NB4 (cell line): ENCODE measurements around the gene PPP1CA.

Experiments
- DNase-seq: peaks from one replicate; pipeline ENCODE4 v3.0.0; 2010; ENCODE audit warnings: low read depth
- H3K4me3 ChIP-seq: one replicate; pipeline ENCODE4 v1.5.1; 2011; ENCODE audit warnings: mild to moderate bottlenecking, low read depth, low read length, moderate library complexity
- MYC ChIP-seq: IDR thresholded peaks from 2 replicates; pipeline ENCODE4 v1.6.1; 2011; ENCODE audit warnings: low read depth, low read length
- POLR2A ChIP-seq: IDR thresholded peaks from 2 replicates; pipeline ENCODE4 v1.6.1; 2011; ENCODE audit warnings: mild to moderate bottlenecking; ENCODE audit not compliant: insufficient read length; ENCODE audit errors: extremely low read depth
- TF ChIP-seq, protein P1 (sequence below): IDR thresholded peaks from one replicate; pipeline ENCODE4 v1.5.1; 2012; ENCODE audit warnings: low read depth, low read length
- TF ChIP-seq, protein P2 (sequence below): IDR thresholded peaks from 2 replicates; pipeline ENCODE4 v1.6.1; 2011; ENCODE audit warnings: low read depth, low read length

PPP1CA gene

DNA sequence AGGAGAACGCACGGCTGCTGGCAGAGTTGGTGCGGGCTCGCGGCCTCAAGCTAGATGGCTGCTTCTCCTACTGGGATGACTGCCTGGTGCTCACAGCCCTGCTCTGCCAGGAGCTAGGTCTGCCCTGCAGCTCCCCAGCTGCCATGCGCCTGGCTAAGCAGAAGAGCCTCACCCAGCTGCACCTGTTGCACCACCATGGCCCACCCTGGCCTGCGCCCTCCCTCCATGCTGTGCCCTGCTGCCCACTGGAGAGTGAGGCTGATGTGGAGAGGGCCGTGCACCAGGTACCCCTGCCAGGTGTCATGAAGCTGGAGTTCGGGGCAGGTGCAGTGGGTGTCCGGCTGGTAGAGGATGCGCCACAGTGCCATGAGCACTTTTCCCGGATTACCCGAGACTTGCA is 21.8 kb upstream of the PPP1CA start:
- DNase-seq: no peak
- TF ChIP-seq, protein P1, sequence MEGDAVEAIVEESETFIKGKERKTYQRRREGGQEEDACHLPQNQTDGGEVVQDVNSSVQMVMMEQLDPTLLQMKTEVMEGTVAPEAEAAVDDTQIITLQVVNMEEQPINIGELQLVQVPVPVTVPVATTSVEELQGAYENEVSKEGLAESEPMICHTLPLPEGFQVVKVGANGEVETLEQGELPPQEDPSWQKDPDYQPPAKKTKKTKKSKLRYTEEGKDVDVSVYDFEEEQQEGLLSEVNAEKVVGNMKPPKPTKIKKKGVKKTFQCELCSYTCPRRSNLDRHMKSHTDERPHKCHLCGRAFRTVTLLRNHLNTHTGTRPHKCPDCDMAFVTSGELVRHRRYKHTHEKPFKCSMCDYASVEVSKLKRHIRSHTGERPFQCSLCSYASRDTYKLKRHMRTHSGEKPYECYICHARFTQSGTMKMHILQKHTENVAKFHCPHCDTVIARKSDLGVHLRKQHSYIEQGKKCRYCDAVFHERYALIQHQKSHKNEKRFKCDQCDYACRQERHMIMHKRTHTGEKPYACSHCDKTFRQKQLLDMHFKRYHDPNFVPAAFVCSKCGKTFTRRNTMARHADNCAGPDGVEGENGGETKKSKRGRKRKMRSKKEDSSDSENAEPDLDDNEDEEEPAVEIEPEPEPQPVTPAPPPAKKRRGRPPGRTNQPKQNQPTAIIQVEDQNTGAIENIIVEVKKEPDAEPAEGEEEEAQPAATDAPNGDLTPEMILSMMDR: no peak
- TF ChIP-seq POLR2A (no peak), MYC (no peak)
- TF ChIP-seq, protein P2, sequence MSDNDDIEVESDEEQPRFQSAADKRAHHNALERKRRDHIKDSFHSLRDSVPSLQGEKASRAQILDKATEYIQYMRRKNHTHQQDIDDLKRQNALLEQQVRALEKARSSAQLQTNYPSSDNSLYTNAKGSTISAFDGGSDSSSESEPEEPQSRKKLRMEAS: no peak
- H3K4me3 ChIP-seq: no peak overlapping the region

DNA sequence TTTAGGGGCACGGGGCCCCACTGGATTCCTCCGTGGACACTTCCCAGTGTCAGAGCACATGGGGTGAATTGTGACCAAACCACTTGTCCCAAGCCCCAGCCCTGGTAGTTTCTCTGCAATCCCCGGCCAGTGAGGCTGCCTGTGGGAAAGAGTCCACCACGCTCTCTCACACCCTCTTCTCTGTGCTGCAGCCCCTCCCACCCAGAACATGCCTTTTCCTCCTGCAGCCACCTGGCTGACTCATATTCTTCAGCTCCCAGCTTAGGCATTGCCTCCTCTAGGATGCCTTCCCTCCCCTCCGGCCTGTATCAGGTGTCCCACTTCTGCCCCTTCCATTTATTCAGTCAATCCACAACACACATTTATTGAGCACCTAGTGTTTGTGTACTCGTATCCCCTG is 21.2 kb upstream of the PPP1CA start:
- DNase-seq: no peak
- no peak overlapping the region for H3K4me3 ChIP-seq
- TF ChIP-seq MYC: no peak
- no peak for TF ChIP-seq POLR2A
- TF ChIP-seq, protein P1: no peak
- TF ChIP-seq, protein P2: no peak

DNA sequence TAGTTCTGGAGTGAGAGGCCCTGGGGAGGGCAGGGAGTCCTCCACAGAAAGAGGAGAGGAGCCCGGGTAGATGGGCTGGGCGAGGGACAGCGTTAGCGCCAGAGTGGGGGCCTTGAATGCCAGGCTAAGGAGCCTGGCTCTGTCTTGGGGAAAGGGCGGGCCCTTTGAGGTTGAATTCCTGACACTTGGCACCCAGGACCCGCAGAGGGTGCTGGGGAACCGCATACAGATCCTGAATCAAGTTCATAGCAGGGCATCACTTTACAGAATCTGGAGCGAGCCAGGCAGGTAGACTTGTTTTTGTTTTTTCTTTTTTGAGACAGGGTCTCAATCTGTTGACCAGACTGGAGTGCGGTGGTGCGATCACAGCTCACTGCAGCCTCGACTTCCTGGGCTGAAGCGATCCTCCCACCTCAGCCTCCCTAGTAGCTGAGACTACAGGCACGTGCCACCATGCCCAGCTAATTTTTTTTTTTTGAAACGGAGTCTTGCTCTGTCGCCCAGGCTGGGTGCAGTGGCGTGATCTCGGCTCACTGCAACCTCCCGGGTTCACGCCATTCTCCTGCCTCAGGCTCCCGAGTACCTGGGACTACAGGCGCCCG is 19.9 kb upstream of the PPP1CA start:
- no peak overlapping the region for H3K4me3 ChIP-seq
- TF ChIP-seq, protein P2: no peak
- TF ChIP-seq, protein P1: no peak
- TF ChIP-seq MYC (no peak), POLR2A (no peak)
- no peak for DNase-seq

DNA sequence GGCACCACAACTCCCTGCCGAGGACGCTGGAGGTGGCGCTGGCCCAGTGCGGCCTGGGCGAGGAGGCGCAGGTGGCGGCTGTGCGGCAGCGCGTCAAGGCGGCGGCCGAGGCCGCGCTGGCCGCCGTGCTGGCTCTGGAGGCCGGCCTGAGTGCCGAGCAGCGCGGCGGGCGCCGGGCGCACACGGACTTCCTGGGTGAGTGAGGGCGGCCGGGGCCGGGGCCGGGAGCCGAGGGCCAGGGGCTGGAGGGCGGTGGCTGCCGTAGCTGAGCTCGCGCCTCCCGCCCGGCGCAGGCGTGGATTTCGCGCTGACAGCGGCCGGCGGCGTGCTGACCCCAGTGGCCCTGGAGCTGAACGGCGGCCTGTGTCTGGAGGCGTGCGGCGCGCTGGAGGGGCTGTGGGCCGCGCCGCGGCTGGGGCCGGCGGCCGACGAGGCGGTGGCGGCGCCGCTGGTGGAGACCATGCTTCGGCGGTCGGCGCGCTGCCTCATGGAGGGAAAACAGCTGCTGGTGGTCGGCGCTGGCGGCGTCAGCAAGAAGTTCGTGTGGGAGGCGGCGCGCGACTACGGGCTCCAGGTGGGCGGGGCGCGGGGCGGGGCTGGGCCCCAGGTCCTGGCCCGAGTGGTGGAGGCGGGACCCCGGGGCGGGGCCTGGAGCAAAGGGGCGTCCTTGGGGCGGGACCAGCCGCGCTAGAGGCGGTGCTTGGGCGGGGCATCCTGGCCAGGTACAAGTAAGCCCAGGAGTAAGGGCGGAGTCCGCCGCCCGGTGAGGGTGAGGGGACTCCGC is 19.2 kb upstream of the PPP1CA start:
- DNase-seq: peak; percentile 97
- peak overlapping the region; percentile 55 for H3K4me3 ChIP-seq
- TF ChIP-seq, protein P2: peak; percentile 72
- TF ChIP-seq POLR2A (peak; percentile 85), MYC (peak; percentile 93)
- TF ChIP-seq, protein P1: no peak

DNA sequence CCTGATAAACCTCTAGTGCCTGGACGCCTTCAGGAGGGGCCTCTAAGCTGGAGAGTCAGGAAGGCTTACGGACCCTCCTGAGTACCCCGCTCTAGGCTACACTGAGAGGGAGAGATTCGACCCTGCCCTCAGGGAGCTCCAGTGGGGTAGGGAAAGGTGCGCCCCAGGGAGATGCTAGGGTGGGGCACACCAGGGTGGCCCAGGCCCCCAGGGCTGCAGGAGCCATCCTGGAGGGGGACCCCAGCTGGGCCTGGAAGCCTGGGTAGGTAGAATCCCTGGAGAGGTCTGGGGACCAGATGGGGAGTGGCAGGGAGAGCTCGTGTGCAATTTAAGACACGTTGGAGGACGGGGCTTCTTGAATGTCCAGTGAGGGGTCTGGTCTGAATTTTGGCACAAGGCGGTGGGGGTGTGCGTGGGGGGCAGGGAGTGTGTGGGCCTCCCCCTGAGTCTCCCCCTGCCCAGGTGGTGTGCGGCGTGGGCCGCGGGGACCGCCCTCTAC is 18.5 kb upstream of the PPP1CA start:
- peak overlapping the region; percentile 55 for H3K4me3 ChIP-seq
- DNase-seq: no peak
- TF ChIP-seq, protein P2: no peak
- TF ChIP-seq, protein P1: no peak
- TF ChIP-seq MYC (no peak), POLR2A (no peak)
